Type B pancreatic cell (in vitro differentiated cells): Measurements from ENCODE around the gene STAB1. TPM values are rescaled to one million over a fixed set of nuclear protein-coding genes. Genes with fewer than 3 reads are reported as not detected.

ENCODE experiments used
- DNase-seq: peaks from one replicate; pipeline ENCODE4 v3.0.0; 2021; ENCODE audit warnings: mixed read lengths; ENCODE audit not compliant: unreplicated experiment; ENCODE audit errors: extremely low spot score
- H3K27ac Mint-ChIP-seq: 2 replicates; pipeline ENCODE4 v1.8.0; 2021; ENCODE audit warnings: mild to moderate bottlenecking, mixed read lengths
- H3K27me3 Mint-ChIP-seq: 2 replicates; pipeline ENCODE4 v1.8.0; 2021; ENCODE audit warnings: mixed read lengths
- H3K36me3 Mint-ChIP-seq: 2 replicates; pipeline ENCODE4 v1.8.0; 2021; ENCODE audit warnings: mixed read lengths
- H3K4me1 Mint-ChIP-seq: one replicate; pipeline ENCODE4 v1.8.0; 2021; ENCODE audit warnings: mixed read lengths; ENCODE audit not compliant: unreplicated experiment
- H3K4me3 Mint-ChIP-seq: 2 replicates; pipeline ENCODE4 v1.8.0; 2021; ENCODE audit warnings: mild to moderate bottlenecking, mixed read lengths
- H3K9me3 Mint-ChIP-seq: 2 replicates; pipeline ENCODE4 v1.8.0; 2021; ENCODE audit warnings: mixed read lengths
- CTCF ChIP-seq: fragments of 200-600 bp; sonication (generic); conservative IDR thresholded peaks from 2 replicates; pipeline ENCODE4 v1.5.0; 2021; ENCODE audit warnings: antibody characterized with exemption, mild to moderate bottlenecking
- total RNA-seq: library from RNA; stranded (reverse); gene quantifications from 2 replicates; pipeline ENCODE4 v1.2.1, GENCODE V29; 2021; ENCODE audit warnings: low replicate concordance

Gene STAB1
- total RNA-seq, 1 donor from 2014 or later, result not detected

GRCh38 chr3:52563984-52564383 lies 68.8 kb downstream of the STAB1 start:
- no peaks in the 10 kb centered on the region for H3K27me3 Mint-ChIP-seq
- H3K4me1 Mint-ChIP-seq, result no peaks in the 10 kb centered on the region
- no peak for DNase-seq
- no peak for TF ChIP-seq CTCF
- no peak overlapping the region for H3K4me3 Mint-ChIP-seq
- H3K36me3 Mint-ChIP-seq, result peaks cover 31% of the 10 kb centered on the region
- no peaks in the 10 kb centered on the region for H3K9me3 Mint-ChIP-seq
- H3K27ac Mint-ChIP-seq, result no peak overlapping the region

DNA sequence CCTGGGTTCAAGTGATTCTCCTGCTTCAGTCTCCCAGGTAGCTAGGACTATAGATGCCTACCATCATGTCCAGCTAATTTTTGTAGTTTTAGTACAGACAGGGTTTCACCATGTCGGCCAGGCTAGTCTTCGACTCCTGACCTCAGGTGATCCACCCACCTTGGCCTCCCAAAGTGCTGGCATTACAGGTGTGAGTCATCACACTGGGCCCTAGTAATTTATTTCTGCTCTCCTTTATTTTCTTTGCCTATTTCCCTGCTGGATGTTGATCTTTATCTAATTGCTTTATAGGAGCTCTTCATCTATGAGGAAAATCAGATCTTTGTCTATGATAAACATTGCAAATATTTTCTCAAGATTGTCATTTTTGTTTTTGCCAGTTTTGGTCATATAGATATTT lies 72.9 kb downstream of the STAB1 start:
- Mint-ChIP-seq H3K4me3 (no peak overlapping the region), H3K36me3 (peaks cover 21% of the 10 kb centered on the region), H3K27me3 (no peaks in the 10 kb centered on the region), H3K4me1 (no peaks in the 10 kb centered on the region), H3K9me3 (no peaks in the 10 kb centered on the region), H3K27ac (no peak overlapping the region)
- no peak for DNase-seq
- no peak for TF ChIP-seq CTCF

- Mint-ChIP-seq H3K9me3 (no peaks in the 10 kb centered on the region), H3K27me3 (no peaks in the 10 kb centered on the region), H3K4me1 (no peaks in the 10 kb centered on the region), H3K36me3 (peaks cover 24% of the 10 kb centered on the region), H3K27ac (peak overlapping the region; percentile 38), H3K4me3 (no peak overlapping the region)
- no peak for TF ChIP-seq CTCF
- no peak for DNase-seq
Observed at GRCh38 chr3:52570076-52570475, 74.9 kb downstream of the STAB1 start.

DNA sequence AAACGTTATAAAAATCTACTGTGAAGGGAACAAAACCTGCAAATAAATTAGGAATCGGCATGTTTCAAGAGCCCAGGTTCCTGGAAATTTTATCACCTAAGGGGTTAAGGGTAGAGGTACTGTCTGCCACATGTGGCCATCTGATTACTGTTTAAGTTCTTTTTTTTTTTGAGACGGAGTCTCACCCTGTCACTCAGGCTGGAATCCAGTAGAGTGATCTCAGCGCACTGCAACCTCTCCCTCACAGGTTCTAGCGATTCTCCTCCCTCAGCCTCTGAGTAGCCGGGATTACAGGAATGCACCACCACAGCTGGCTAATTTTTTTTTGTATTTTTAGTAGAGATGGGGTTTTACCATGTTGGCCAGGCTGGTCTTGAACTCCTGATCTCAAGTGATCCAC lies 77.1 kb downstream of the STAB1 start:
- no peaks in the 10 kb centered on the region for H3K4me1 Mint-ChIP-seq
- no peak for TF ChIP-seq CTCF
- no peaks in the 10 kb centered on the region for H3K27me3 Mint-ChIP-seq
- H3K36me3 Mint-ChIP-seq, result peaks cover 26% of the 10 kb centered on the region
- no peak overlapping the region for H3K27ac Mint-ChIP-seq
- H3K9me3 Mint-ChIP-seq, result no peaks in the 10 kb centered on the region
- DNase-seq, result no peak
- H3K4me3 Mint-ChIP-seq, result no peak overlapping the region

Other genes with a start within 250 kb of the STAB1 start
- gene PPM1M, start 249.6 kb upstream of the STAB1 start, total RNA-seq, result 5.2 and 8.0 TPM in 2 replicates
- 74.2 and 96.8 TPM in 2 replicates for gene WDR82, start 216.7 kb upstream of the STAB1 start, total RNA-seq
- gene GLYCTK, start 207.5 kb upstream of the STAB1 start, total RNA-seq, result 29.7 and 50.5 TPM in 2 replicates
- 2.6 and 7.3 TPM in 2 replicates for gene DNAH1, start 179.0 kb upstream of the STAB1 start, total RNA-seq
- gene BAP1, start 85.3 kb upstream of the STAB1 start, total RNA-seq, result 80.9 and 106 TPM in 2 replicates
- gene PHF7, start 84.7 kb upstream of the STAB1 start, total RNA-seq, result 3.9 and 8.2 TPM in 2 replicates
- 0.45 and 0.77 TPM in 2 replicates for gene SEMA3G, start 50.2 kb upstream of the STAB1 start, total RNA-seq
- 6.6 and 16.6 TPM in 2 replicates for gene TNNC1, start 41.3 kb upstream of the STAB1 start, total RNA-seq
- 105 and 149 TPM in 2 replicates for gene NISCH, start 39.7 kb upstream of the STAB1 start, total RNA-seq
- 105 and 231 TPM in 2 replicates for gene NT5DC2, start 38.5 kb downstream of the STAB1 start, total RNA-seq
- 19.0 and 22.8 TPM in 2 replicates for gene UQCC5, start 41.3 kb downstream of the STAB1 start, total RNA-seq
- gene PBRM1, start 190.6 kb downstream of the STAB1 start, total RNA-seq, result 78.3 and 88.6 TPM in 2 replicates
- 114 and 118 TPM in 2 replicates for gene GNL3, start 190.7 kb downstream of the STAB1 start, total RNA-seq
- 66.1 and 72.7 TPM in 2 replicates for gene GLT8D1, start 210.5 kb downstream of the STAB1 start, total RNA-seq
- gene SPCS1, start 210.8 kb downstream of the STAB1 start, total RNA-seq, result 102 and 119 TPM in 2 replicates